Left colon (tissue), 2 donors: Measurements from ENCODE around the gene FA2H. TPM values are rescaled to one million over a fixed set of nuclear protein-coding genes. Genes with fewer than 3 reads are reported as not detected.
"Not testable (repeated sequence)": the region's sequence is repeated elsewhere in the genome, so short reads cannot be mapped to it uniquely, and the experiment has no call there.

Experiments used
- ATAC-seq: fragments of 200-7000 bp; cut with Tn5 transposase; one replicate; pipeline ENCODE4 v1.9.1; 2020; ENCODE audit warnings: mild to moderate bottlenecking, moderate library complexity
- DNase-seq, 2 donors: peaks; one replicate each; pipeline ENCODE4 v3.0.0-alpha.2; 2020
- intact Hi-C, 2 donors: fragments of 100-400 bp; cut with DNase I in 1 of 2; cut with micrococcal nuclease in 1 of 2; formaldehyde crosslinking; loops; one replicate each; pipeline versions ENCODE4 v1.11.2 to v1.14.0; 2022; cut with DNase I, micrococcal nuclease
- total RNA-seq, 2 donors: library from RNA; stranded (reverse); fragmentation: NEBNext Ultra II Directional; extraction: Animal tissue kit (Norgen Biotek cat#: 25700); gene quantifications; one replicate each; pipeline ENCODE4 v1.2.1, GENCODE V29; 2021
- donor health status: DM: no; HTN: no; CAD: no.
- donor health status: DM: yes; HTN: yes; CAD: no.

FA2H gene
- total RNA-seq, 2 donors from 2014 or later, result 48.5 to 64.5 TPM

- DNase-seq (peak in 1 of 2 donors; percentile 42), ATAC-seq (peak; percentile 35)
- intact Hi-C loops, result no loop called here
Measured at GRCh38 chr16:74773446-74774222, 986 bp downstream of the FA2H start.

DNA sequence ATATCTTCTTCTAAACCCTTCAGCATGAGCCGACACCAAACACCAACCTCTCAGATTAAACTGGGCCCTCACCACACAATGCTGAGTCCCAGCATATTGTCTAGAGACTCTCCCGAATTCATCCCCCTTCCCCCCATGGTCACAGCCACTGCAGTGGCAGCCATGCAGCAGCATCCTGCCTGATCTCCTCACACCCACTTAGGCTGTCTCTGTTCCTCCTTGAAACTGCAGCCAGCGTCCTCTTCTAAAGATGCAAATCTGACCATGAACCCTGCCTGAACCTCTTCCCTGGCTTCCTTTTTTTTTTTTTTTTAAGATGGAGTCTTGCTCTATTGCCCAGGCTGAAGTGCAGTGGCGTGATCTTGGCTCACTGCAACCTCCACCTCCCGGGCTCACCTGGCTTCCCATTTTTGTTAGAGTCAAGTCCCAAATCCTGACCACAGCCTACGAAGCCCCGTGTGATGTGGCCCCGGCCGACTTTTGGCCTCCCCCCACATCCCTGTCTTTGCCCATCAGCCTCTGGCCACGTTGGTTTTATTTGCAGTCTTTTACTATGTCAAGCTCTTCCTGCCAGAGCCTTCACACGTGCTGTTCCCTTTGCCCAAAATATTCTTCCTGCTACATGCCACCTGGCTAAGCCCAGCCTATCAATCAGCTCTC is 2.8 kb downstream of the FA2H start:
- DNase-seq (no peak), ATAC-seq (no peak)
- intact Hi-C loops, result no loop called here

DNA sequence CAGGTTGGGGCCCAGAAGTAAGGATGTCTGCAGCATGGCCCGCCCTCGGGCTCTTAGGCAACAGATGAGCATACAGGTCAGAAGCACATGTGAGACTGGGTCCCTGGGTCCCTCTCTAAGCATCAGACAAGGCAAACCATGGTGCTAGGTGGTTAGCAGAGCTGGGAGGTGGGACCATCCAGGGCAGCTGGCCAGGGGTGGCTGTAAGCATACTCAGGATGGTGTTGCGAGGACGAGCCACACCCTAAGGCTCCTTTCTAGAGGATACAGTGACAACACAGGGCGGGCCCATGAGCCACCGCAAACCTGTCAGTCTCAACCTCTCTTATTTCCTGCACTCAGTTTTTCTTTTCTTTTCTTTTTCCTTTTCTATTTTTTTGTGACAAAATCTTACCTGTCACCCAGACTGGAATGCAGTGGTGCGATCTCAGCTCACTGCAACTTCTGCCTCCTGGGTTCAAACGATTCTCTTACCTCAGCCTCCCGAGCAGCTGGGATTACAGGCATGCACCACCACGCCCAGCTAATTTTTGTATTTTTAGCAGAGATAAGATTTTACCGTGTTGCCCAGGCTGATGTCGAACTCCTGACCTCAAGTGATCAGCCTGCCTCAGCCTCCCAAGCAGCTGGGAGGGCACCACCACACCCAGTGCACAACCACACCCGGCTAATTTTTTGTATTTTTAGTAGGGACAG is 3.6 kb downstream of the FA2H start:
- peak; percentile 38 to 48 for DNase-seq
- ATAC-seq, result peak; percentile 18
- intact Hi-C loops, result no loop called here

DNA sequence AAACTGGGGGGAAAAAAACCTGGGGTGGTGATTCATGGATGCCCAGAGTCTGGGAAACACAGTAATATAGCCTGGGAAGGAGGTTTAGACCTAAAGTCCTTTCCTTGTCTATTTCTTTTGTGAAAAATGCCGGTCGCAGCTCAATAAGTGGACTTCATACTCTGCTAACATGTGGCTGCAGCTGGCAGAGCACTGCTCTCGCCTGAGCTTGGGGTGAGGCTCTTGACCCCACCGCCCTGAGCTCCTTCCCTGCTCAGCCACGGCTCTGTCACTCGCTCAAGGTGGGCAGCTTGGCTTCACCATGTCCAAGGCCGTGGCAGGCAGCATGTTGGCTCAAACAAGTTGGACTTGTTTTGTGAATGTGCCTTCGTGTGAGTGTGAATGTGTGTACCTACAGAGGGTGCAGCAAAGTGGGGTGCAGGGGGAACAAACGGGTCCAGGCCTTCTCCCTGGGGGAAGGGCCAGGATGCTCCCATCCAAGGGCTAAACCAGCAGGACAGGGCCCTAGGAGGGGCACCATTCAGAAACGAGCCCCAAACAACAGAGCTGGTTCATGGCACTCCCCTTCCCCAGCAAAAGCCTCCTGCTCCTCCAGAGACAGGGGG is 4.9 kb downstream of the FA2H start:
- intact Hi-C loops, result no loop called here
- ATAC-seq (no peak), DNase-seq (no peak)

GRCh38 chr16:74768239-74768638 is 6.4 kb downstream of the FA2H start:
- intact Hi-C loops, result no loop called here
- DNase-seq (no peak), ATAC-seq (no peak)

DNA sequence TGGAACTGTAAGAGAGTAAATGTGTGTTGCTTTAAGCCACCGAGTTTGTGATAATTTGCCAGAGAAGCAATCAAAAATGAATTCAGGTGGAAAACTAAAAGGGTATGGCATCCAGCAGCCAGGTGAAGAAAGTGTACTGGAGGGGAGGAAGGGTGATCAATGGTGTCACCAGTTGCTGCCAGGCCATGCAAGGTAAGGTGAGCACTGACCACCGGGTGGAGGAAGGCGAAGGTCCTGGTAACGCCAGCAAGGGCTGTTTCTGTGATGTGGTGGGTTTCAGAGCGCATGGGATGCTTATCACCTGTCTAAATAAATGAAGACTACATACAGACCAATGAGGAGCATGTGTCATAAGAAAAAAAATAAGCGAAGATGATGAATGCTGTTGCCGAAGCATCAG is 6.9 kb downstream of the FA2H start:
- ATAC-seq, result no peak

GRCh38 chr16:74766729-74767128 is 7.9 kb downstream of the FA2H start:
- ATAC-seq, result no peak
- no peak for DNase-seq
- intact Hi-C loops, result no loop called here

More for the DNA sequence above, 6.9 kb downstream of the FA2H start:
- intact Hi-C loops, result no loop called here
- no peak for DNase-seq

- DNase-seq, intact Hi-C loops, ATAC-seq: not testable (repeated sequence)
Measured at GRCh38 chr16:74764184-74764583, 10.4 kb downstream of the FA2H start.

GRCh38 chr16:74761665-74762064 is 13.0 kb downstream of the FA2H start:
- DNase-seq (no peak), ATAC-seq (no peak)
- intact Hi-C loops, result no loop called here

DNA sequence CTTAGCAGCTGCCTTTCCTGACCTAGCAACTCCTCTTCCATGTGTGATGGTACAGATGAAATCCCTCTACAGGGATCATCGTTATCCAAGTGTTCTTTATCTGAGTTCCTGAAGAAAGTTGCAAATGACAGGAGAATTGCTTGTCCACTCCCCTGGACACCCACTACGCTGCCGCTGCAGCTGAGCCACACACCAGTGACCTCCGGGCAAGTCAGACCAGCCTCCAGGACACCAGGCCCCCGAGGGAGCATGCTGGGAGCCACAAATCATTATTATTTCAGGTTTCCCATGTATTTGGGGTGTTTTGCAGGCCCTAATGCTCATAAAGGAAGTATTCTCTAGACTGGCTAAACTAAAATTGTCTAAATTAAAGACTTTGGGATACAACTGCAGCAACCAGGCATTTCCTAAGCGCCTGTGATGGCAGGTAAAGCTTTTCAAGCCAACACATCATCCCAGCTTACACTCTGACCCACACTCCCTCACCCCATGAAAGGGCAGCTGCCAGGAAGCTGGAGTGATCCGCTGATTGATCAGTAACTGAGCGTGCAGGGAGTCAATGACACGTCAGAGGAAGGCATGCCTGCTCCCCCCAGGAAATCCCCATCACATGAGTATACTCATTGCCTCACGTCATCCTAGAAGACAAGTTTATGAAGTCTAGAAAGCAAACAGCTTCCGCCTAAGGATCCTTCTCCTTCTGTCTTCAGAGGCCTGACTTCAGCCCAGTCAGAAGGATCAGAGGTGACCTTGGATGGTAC is 14.4 kb downstream of the FA2H start:
- ATAC-seq, result no peak
- intact Hi-C loops, result no loop called here
- DNase-seq, result no peak

- intact Hi-C loops, result no loop called here
- DNase-seq, result no peak
- no peak for ATAC-seq
Measured at GRCh38 chr16:74759564-74759963, 15.1 kb downstream of the FA2H start.

- intact Hi-C loops, result no loop called here
- no peak for DNase-seq
- no peak for ATAC-seq
Measured at GRCh38 chr16:74758801-74759200, 15.8 kb downstream of the FA2H start.

DNA sequence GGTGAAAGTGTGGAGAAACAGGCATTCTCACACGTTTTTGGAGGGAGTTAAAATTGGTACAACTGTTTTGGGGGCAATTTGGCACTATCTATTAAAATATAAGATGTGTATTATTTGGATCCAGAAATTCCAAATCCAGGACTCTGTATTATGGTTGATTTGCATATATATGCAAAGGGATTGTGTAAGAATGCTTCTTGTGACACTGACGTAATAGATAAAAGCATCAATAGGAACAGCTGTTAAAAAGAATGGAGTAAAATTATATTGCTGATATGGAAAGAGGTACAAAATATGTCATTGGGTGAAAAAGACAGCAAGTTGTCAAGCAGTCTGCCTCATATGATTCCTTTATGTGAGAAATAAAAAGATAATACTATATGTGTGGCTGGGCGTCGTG is 17.3 kb downstream of the FA2H start:
- ATAC-seq (no peak), DNase-seq (no peak)
- intact Hi-C loops, result no loop called here

DNA sequence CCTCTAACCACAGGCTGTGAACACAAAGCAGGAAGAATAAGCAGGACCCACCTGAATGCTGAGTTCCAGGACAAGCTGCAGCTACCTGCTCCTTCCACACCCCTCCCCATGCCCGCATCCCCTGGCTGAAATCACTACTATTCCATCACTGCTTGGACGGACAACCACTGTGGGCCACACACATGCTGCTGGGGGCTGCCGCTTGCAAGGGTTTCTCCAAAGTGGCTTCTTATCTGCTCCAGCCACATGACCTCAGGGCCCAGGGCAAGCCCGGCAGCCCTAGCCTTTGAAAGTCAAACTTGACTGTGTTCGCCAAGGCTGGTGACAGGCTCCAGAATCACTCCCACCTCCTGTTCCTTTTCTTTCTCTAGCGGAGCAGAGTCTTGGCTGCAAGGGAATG is 18.4 kb downstream of the FA2H start:
- intact Hi-C loops, result no loop called here
- DNase-seq, result no peak

DNA sequence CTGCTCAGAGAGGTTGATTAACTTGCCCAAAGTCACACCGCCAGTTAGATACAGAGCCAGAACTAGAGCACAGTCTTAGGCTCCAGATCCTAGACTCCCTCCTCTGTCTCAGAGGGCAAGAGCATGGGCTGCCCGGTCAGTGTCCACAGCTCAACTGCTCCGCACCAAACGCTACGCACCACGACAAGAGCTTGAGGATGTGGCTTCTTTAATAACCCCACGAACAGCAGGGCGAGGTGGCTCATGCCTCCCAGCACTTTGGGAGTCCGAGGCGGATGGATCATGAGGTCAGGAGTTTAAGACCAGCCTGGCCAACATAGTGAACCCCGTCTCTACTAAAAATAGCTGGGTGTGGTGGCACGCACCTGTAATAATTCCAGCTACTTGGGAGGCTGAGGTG is 21.4 kb downstream of the FA2H start:
- DNase-seq (no peak), ATAC-seq (no peak)
- intact Hi-C loops, result no loop called here

More for the DNA sequence above, 18.4 kb downstream of the FA2H start:
- no peak for ATAC-seq

- DNase-seq, result no peak
- intact Hi-C loops, result no loop called here
- ATAC-seq, result no peak
Measured at GRCh38 chr16:74752756-74753155, 21.9 kb downstream of the FA2H start.

GRCh38 chr16:74752258-74752657 is 22.4 kb downstream of the FA2H start:
- intact Hi-C loops, result no loop called here
- DNase-seq, result no peak
- ATAC-seq, result no peak

GRCh38 chr16:74751658-74752057 is 23.0 kb downstream of the FA2H start:
- ATAC-seq (no peak), DNase-seq (no peak)
- intact Hi-C loops, result no loop called here
